Body of pancreas (tissue), 4 donors: ENCODE measurements around the gene LCT.

Source experiments
- CTCF ChIP-seq, 7 experiments: fragments of 450-650 bp in 4 of 7; fragments of 200-600 bp in 3 of 7; sonication (generic) in 3 of 7; IDR thresholded peaks; one replicate each; pipeline ENCODE4 v1.5.1; 2016 to 2019; ENCODE audit warnings: antibody characterized with exemption in 7 of 7
- POLR2A ChIP-seq, 3 donors: fragments of 450-650 bp; IDR thresholded peaks; one replicate each; pipeline ENCODE4 v1.6.1; 2016; ENCODE audit warnings: antibody characterized with exemption in 3 of 3, mild to moderate bottlenecking in 2 of 3

- TF ChIP-seq CTCF (IDR thresholded peaks at IDR 0.05) (no peak), POLR2A (IDR thresholded peaks at IDR 0.05) (no peak)
These were observed 2.7 kb upstream of the LCT start for GRCh38 chr2:135839713-135840112.
